SU-DHL-6 (cell line): ENCODE measurements around the gene CXCR4.

Source experiments
- CTCF ChIP-seq: fragments of 200-600 bp; sonication (generic); IDR thresholded peaks from one replicate; pipeline ENCODE4 v1.5.1; 2017; ENCODE audit warnings: antibody characterized with exemption, mild to moderate bottlenecking, low read length, moderate library complexity; ENCODE audit not compliant: insufficient read depth, poor library complexity, severe bottlenecking
- EZH2phosphoT487 ChIP-seq: fragments of 200-600 bp; sonication (generic), shearing (Covaris generic); conservative IDR thresholded peaks from 2 replicates; pipeline ENCODE4 v1.6.1; 2018; ENCODE audit warnings: mild to moderate bottlenecking, antibody characterized with exemption, low read length, moderate library complexity, mixed read lengths

- TF ChIP-seq EZH2phosphoT487 (no peak), CTCF (no peak)
Measured at GRCh38 chr2:136070913-136071312, 47.0 kb downstream of the CXCR4 start.
